GM12878 (cell line): ENCODE results near the gene KLRG1. TPM values are rescaled to one million over a fixed set of nuclear protein-coding genes. Genes with fewer than 3 reads are reported as not detected.
A peak's percentile ranks its signal among the peaks of the same experiment; 100 is the strongest.

Experiments
- ATAC-seq: fragments of 200-7000 bp; cut with Tn5 transposase; 3 replicates; pipeline ENCODE4 v1.9.1; 2020; ENCODE audit warnings: mild to moderate bottlenecking, moderate library complexity
- BruUV-seq: library from RNA; stranded (reverse); fragments of 400-500 nt; replicated peaks from 2 replicates; lab custom pipeline; 2021; lab: Mats Ljungman, UMichigan
- CTCF ChIA-PET: fragments of 300-600 bp; sonication (Branson Sonifier 250); formaldehyde crosslinking; extraction: SDS; loops from one replicate; lab custom pipeline; 2021; ENCODE audit warnings: inconsistent platforms; lab: Yijun Ruan, JAX
- POLR2A ChIA-PET: fragments of 350-600 bp; formaldehyde crosslinking; extraction: SDS; loops from one replicate; lab custom pipeline; 2021; ENCODE audit warnings: inconsistent platforms; lab: Charles Lee
- RAD21 ChIA-PET: fragments of 300-600 bp; sonication (Branson Sonifier 250); formaldehyde crosslinking; loops from one replicate; lab custom pipeline; 2023; ENCODE audit warnings: antibody characterized with exemption; ENCODE audit not compliant: unreplicated experiment; lab: Charles Lee
- SMC1A ChIA-PET: fragments of 300-600 bp; sonication (Branson Sonifier 250); formaldehyde crosslinking; loops from one replicate; lab custom pipeline; 2023; ENCODE audit not compliant: unreplicated experiment, uncharacterized antibody; lab: Charles Lee
- DNase-seq: peaks from one replicate; pipeline ENCODE4 v3.0.0-alpha.2; 2011; ENCODE audit warnings: low read depth, low spot score
- FAIRE-seq: peaks from 3 replicates; lab custom pipeline; 2011; peaks lifted over from hg19 to GRCh38; lab: Jason Lieb, UNC
- H2AFZ ChIP-seq: 2 replicates; pipeline ENCODE4 v1.6.0; 2011; ENCODE audit warnings: low read depth, low read length, control low read depth; ENCODE audit not compliant: control insufficient read depth
- H3K27ac ChIP-seq: 2 replicates; pipeline ENCODE4 v1.5.1; 2011; ENCODE audit warnings: control low read depth; ENCODE audit not compliant: control insufficient read depth, insufficient read depth
- H3K27me3 ChIP-seq, 2 experiments: replicated peaks in 1 of 2; 2 replicates each; pipeline versions ENCODE4 v1.6.0 to v1.6.1; 2011; ENCODE audit warnings: low read length in 1 of 2; ENCODE audit not compliant: control insufficient read depth in 2 of 2, insufficient read depth in 2 of 2
- H3K36me3 ChIP-seq, 2 experiments: 2 replicates each; pipeline ENCODE4 v1.5.1; 2011; ENCODE audit warnings: low read length in 1 of 2; ENCODE audit not compliant: control insufficient read depth in 2 of 2, insufficient read depth in 2 of 2
- H3K4me1 ChIP-seq: 2 replicates; pipeline ENCODE4 v1.6.1; 2011; ENCODE audit warnings: mild to moderate bottlenecking, low read length, moderate library complexity, mixed read lengths; ENCODE audit not compliant: control insufficient read depth, insufficient read depth
- H3K4me2 ChIP-seq: 2 replicates; pipeline ENCODE4 v1.6.0; 2011; ENCODE audit warnings: control low read depth; ENCODE audit not compliant: control insufficient read depth, insufficient read depth
- H3K4me3 ChIP-seq: fragments of 200-600 bp; sonication (generic); 2 replicates; pipeline ENCODE4 v1.5.1; 2016
- H3K79me2 ChIP-seq: 2 replicates; pipeline ENCODE4 v1.6.0; 2011; ENCODE audit warnings: low read length; ENCODE audit not compliant: control insufficient read depth, insufficient read depth
- H3K9ac ChIP-seq: 2 replicates; pipeline ENCODE4 v1.8.0; 2011; ENCODE audit warnings: low read length, control low read depth, mixed read lengths; ENCODE audit not compliant: control insufficient read depth, insufficient read depth
- H3K9me3 ChIP-seq: replicated peaks from 3 replicates; pipeline ENCODE4 v1.5.1; 2011; ENCODE audit warnings: mild to moderate bottlenecking, low read length; ENCODE audit not compliant: control insufficient read depth, insufficient read depth
- H4K20me1 ChIP-seq: 2 replicates; pipeline ENCODE4 v1.6.0; 2011; ENCODE audit not compliant: control insufficient read depth, insufficient read depth
- ATF7 ChIP-seq: fragments of 450-650 bp; IDR thresholded peaks from 2 replicates; pipeline ENCODE4 v1.6.1; 2016; ENCODE audit warnings: low read depth, mild to moderate bottlenecking
- CBX3 ChIP-seq: fragments of 200-600 bp; sonication (generic); IDR thresholded peaks from 2 replicates; pipeline ENCODE4 v1.6.1; 2016; ENCODE audit warnings: low read depth, borderline replicate concordance
- CTCF ChIP-seq, 3 experiments: IDR thresholded peaks in 2 of 3; conservative IDR thresholded peaks in 1 of 3; 2 replicates each; pipeline ENCODE4 v1.5.1; 2011; ENCODE audit warnings: low read depth in 3 of 3, low read length in 3 of 3, mild to moderate bottlenecking in 3 of 3, control low read depth in 2 of 3, moderate library complexity in 2 of 3, inconsistent platforms in 1 of 3, mixed read lengths in 1 of 3; ENCODE audit not compliant: control insufficient read depth in 2 of 3, insufficient read depth in 1 of 3; ENCODE audit errors: extremely low read depth in 1 of 3
- RAD21 ChIP-seq: IDR thresholded peaks from 2 replicates; pipeline ENCODE4 v1.6.1; 2011; ENCODE audit warnings: mild to moderate bottlenecking, low read depth, low read length, moderate library complexity; ENCODE audit not compliant: insufficient read depth
- SMARCA5 ChIP-seq: fragments of 450-650 bp; IDR thresholded peaks from 2 replicates; pipeline ENCODE4 v1.6.1; 2017; ENCODE audit warnings: mild to moderate bottlenecking
- SMC3 ChIP-seq: IDR thresholded peaks from 2 replicates; pipeline ENCODE4 v1.6.1; 2011; ENCODE audit warnings: low read length, improper control_type of control experiment, borderline replicate concordance
- SREBF1 ChIP-seq: IDR thresholded peaks from 2 replicates; pipeline ENCODE4 v1.6.1; 2012; ENCODE audit warnings: mild to moderate bottlenecking, low read length
- whole genome bisulfite sequencing: methylation state at CpG from one replicate; pipeline ENCODE4 v1.1.6; 2016; ENCODE audit warnings: low lambda C conversion rate; ENCODE audit not compliant: insufficient replicate concordance, insufficient coverage; ENCODE audit errors: missing lambda C conversion rate; 5-methylcytosine and 5-hydroxymethylcytosine counted together
- in situ Hi-C: fragments of 300-500 bp; cut with MboI; formaldehyde crosslinking; loops from 9 replicates; pipeline ENCODE4 v1.14.3; 2018; ENCODE audit warnings: mixed read lengths
- intact Hi-C: fragments of 100-400 bp; cut with micrococcal nuclease; formaldehyde crosslinking; loops from one replicate; pipeline ENCODE4 v1.14.2; 2022; ENCODE audit not compliant: unreplicated experiment
- polyA plus RNA-seq, 11 experiments: library from polyadenylated mRNA; depleted of rRNA in 4 of 11; unstranded in 6 of 11; stranded (reverse) in 5 of 11; fragments of >200 nt; fragmentation: Nextera tagmentation in 4 of 11; fragmentation: Illumina TruSeq in 1 of 11; extraction: Ambion mirVana in 4 of 11; extraction: Trizol in 1 of 11; gene quantifications; 1 replicate in 1 of 11; 2 replicates in 10 of 11; pipeline versions ENCODE4 v1.2.1 to v1.2.3, GENCODE V29; 2011 to 2016; ENCODE audit warnings: inconsistent platforms in 2 of 11, missing spikeins in 2 of 11, low read depth in 1 of 11
- total RNA-seq, 4 experiments: library from RNA; depleted of rRNA in 3 of 4; stranded (reverse); fragments of >200 nt in 3 of 4; fragmentation: Illumina TruSeq in 1 of 4; extraction: Trizol in 1 of 4; gene quantifications; 2 replicates each; pipeline versions ENCODE4 v1.2.1 to v1.2.3, GENCODE V29; 2013 to 2021

Gene KLRG1
- total and polyA plus RNA-seq, 10 of the 15 experiments (the other 5 are each of a cell fraction or from before 2014, with no cell fraction given), result 2.3 to 6.5 (median 3.9) TPM

- SMC1A ChIA-PET, result interaction anchor here (1.1 to 2.7 kb wide), 13 partner anchors 10 to 505 kb away, joined by 3 to 15 read pairs (median 6); partner anchors contain the start of gene AICDA
- no peak overlapping the region for H3K9ac ChIP-seq
- no peak for ATAC-seq
- no peak for DNase-seq
- peaks cover 0 to 3% of the 10 kb centered on the region in 2 experiments; a peak in 2 of 4 replicates for H3K27me3 ChIP-seq
- WGBS, result 97% methylated on average over 2 of the region's 2 CpGs
- H2AFZ ChIP-seq, result no peak overlapping the region
- CTCF ChIA-PET, result interaction anchor here (0.8 to 4.9 kb wide), 34 partner anchors 8 to 508 kb away, joined by 3 to 34 read pairs (median 4); partner anchors contain the start of genes CLEC4E and M6PR
- POLR2A ChIA-PET, result no interaction called here
- no peak overlapping the region for H3K4me3 ChIP-seq
- no peaks in the 10 kb centered on the region for H3K4me1 ChIP-seq
- no peak for TF ChIP-seq SMARCA5
- TF ChIP-seq, all 136 proteins: peak for 0
- RAD21 ChIA-PET, result interaction anchor here (0.6 to 2.8 kb wide), 8 partner anchors 10 to 505 kb away, joined by 3 to 11 read pairs (median 3); no protein-coding TSS in a partner anchor
- intact Hi-C loops, result loop anchor here (10.0 kb wide), 2 partner anchors 134 to 504 kb away; partner anchors contain the start of genes CLEC4E and PHC1
- Histone ChIP-seq H3K9me3 (no peaks in the 10 kb centered on the region), H4K20me1 (no peaks in the 10 kb centered on the region), H3K36me3 (no peaks in the 10 kb centered on the region), H3K79me2 (no peaks in the 10 kb centered on the region), H3K4me2 (no peak overlapping the region), H3K27ac (no peak overlapping the region)
- no TSS peak for BruUV-seq
- no peak for FAIRE-seq
- in situ Hi-C loops, result loop anchor here (5.0 kb wide), 1 partner anchor 367 kb away; no protein-coding TSS in a partner anchor
These were observed 59.6 kb downstream of the KLRG1 start for GRCh38 chr12:9048930-9049329.

GRCh38 chr12:9049520-9050133 is 60.3 kb downstream of the KLRG1 start:
- Histone ChIP-seq H3K4me2 (no peak overlapping the region), H2AFZ (no peak overlapping the region), H3K4me1 (no peaks in the 10 kb centered on the region), H3K4me3 (no peak overlapping the region), H3K9me3 (no peaks in the 10 kb centered on the region), H3K79me2 (no peaks in the 10 kb centered on the region), H3K36me3 (no peaks in the 10 kb centered on the region), H3K27me3 (peaks cover 0 to 3% of the 10 kb centered on the region in 2 experiments; a peak in 2 of 4 replicates), H3K27ac (no peak overlapping the region), H4K20me1 (no peaks in the 10 kb centered on the region), H3K9ac (no peak overlapping the region)
- ChIA-PET SMC1A (interaction anchor here (0.6 to 2.7 kb wide), 18 partner anchors 11 to 505 kb away, joined by 3 to 15 read pairs (median 4); partner anchors contain the start of gene AICDA), POLR2A (no interaction called here), CTCF (interaction anchor here (0.7 to 4.9 kb wide), 36 partner anchors 9 to 509 kb away, joined by 3 to 34 read pairs (median 4); partner anchors contain the start of genes CLEC4E and M6PR), RAD21 (interaction anchor here (0.6 to 2.8 kb wide), 11 partner anchors 11 to 505 kb away, joined by 3 to 11 read pairs (median 3); no protein-coding TSS in a partner anchor)
- WGBS, result 15% methylated on average over 6 of the region's 6 CpGs
- no TSS peak for BruUV-seq
- intact Hi-C loops (loop anchor here (10.0 kb wide), 2 partner anchors 135 to 505 kb away; partner anchors contain the start of genes CLEC4E and PHC1), in situ Hi-C loops (loop anchor here (5.0 kb wide), 1 partner anchor 367 kb away; no protein-coding TSS in a partner anchor)
- FAIRE-seq, result peak; percentile 75
- ATAC-seq, result peak; percentile 74
- DNase-seq, result no peak
- TF ChIP-seq RAD21 (peak; percentile 61), SREBF1 (no peak), CTCF (IDR thresholded peaks at IDR 0.05 in 2 of 3, conservative IDR thresholded peaks at IDR 0.05 in 1 of 3; ENCODE audit: control insufficient read depth in 2 of 3, extremely low read depth in 1 of 3, insufficient read depth in 1 of 3, low read depth in 3 of 3, low read length in 3 of 3) (peak; percentile 34 to 53 (median 50)), SMC3 (peak; percentile 49; the same call in 1 of the 2 replicates), ATF7 (no peak), CBX3 (no peak)
